Fibroblast of skin of scalp (primary cell): ENCODE data around the gene EML6.

Source experiments
- DNase-seq: peaks from one replicate; pipeline ENCODE4 v3.0.0-alpha.2; 2013

The EML6 gene

DNA sequence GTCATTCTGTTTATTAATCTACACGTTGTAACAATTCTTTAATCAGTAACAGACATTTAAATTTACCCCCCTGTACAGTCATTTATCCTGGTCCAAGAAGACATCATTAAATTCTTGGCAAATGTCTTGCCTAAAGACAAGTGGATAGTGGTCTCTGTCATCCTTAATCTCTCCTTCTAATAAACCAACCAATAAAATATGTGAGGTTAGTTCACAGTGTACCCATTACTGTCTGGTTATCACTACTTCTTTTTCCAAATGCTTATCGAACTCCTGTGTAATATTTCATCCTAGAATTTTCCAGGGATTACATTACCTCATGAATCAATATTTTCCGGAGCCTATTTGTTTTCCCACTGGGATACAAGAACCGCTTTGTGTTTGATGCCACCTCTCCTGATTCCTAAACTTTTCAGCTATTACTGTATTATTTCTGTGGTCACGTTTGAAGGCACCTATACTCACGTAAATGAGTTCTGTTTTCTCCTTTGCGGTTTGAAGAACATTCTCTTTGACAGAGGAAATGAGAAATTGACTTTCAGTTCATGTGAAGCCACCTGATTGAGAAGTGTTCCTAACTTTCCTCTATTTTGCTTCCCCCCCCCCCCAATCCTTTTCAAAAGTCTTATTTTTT, 195.3 kb downstream of the EML6 start:
- DNase-seq: no peak

- DNase-seq: no peak
Measured at GRCh38 chr2:54920660-54921059, 197.2 kb downstream of the EML6 start.

DNA sequence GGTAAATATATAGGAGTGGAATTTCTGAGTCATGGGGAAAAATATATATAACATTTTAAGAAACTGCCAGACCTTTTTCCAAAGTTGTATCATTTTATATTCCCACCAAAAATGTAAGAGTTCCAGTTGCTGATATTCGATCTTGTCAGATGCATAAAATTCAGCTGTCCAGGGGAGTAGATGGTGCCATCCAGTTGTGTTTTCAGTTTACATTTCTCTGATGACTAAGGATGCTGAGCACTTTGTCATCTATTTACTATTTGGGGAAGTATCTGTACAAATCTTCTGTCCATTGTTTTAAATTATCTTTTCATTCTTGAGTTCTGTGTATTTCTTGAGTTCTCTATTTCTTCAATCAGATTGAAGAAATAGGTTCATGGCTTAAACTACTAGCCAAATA, 200.7 kb downstream of the EML6 start:
- no peak for DNase-seq

GRCh38 chr2:54925022-54925421, 201.6 kb downstream of the EML6 start:
- DNase-seq: no peak

DNA sequence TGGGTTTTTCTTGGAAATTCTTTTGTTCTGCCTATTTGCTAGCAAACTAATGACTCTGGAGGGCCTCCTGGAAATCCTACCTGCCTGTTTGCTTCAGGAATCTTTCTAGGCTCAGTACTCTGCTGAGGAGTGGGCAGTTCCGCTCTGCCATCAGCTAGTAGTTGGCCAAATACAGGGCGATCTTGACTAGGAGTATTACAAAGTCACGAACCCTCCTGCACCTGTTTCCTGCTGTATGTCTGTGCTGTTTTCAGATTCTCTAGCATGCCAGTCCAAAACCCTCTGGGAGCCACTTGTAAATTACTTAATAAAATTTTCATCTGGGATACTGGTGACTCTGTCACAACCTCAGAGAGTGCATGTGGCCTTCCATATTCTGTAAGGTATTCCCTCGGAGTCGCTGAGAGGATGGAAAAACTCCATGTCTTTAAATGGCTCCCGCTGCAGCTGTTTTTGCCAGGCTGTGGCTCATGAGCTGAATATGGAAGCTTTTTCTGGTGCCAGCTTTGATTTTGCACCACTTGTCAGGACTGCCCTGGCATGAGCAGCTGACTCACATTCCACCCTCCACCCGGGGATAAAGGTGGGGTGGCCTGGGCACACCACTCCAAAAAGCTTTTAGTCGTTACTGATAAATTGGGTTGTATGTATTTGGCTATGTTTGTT, 203.8 kb downstream of the EML6 start:
- no peak for DNase-seq

GRCh38 chr2:54927751-54928615, 204.5 kb downstream of the EML6 start:
- DNase-seq: no peak

DNA sequence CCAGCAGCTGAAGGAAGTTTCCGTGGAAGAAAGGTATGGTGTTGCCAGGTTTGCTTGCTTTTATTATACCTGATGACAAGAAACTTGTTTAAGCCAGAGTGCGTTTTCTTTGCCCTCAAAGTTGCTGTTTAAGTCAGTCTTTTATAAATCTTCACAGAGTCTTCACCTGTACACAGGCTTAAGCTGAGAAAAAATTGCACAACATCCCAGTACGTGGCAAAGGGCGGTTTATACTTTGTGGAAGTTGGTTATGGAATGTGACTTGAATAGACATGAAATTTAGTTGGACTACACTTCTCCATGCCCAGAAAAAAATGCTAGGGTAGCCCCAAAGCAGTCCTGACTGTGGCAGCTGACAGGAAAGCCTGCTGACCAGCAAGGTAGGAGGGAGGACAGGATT, 205.3 kb downstream of the EML6 start:
- DNase-seq: no peak

DNA sequence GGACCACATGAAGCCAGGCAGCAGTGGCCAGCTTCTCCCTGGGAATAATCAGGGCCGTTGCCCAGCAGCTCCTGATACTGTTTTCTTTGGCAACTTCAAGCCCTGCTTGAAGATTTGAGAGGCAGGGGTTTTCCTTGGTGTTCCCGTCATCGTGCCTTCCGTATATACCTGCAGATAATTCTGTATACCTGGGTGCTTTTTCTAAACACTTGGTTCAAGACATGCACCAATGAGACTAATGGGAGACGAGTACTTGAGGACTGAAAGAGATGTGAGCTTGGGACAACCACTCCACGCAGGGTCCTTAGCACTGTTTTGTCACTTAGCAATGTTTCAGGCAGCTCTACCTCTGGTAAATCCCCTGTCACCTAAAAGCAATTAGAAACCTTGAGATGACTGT, 208.0 kb downstream of the EML6 start:
- no peak for DNase-seq

- DNase-seq: no peak
Measured at GRCh38 chr2:54935389-54935788, 211.9 kb downstream of the EML6 start.

DNA sequence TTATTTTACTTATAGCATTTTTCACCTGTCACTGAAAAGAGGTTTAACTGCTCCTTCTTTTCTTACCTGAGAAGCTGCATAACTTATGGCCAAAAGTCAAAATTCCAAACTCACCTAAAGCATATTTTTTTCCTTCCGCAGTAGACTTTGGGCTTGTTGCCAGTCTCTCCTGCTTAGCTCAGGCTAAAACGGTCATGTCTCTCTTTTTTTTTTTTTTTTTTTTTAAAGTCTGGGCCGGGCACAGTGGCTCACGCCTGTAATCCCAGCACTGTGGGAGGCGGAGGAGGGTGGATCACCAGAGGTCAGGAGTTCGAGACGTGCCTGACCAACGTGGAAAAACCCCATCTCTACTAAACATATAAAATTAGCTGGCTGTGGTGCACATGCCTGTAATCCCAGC, 213.3 kb downstream of the EML6 start:
- no peak for DNase-seq

- DNase-seq: no peak
Measured at GRCh38 chr2:54939446-54940118, 216.1 kb downstream of the EML6 start.

GRCh38 chr2:54940723-54941122, 217.3 kb downstream of the EML6 start:
- no peak for DNase-seq

DNA sequence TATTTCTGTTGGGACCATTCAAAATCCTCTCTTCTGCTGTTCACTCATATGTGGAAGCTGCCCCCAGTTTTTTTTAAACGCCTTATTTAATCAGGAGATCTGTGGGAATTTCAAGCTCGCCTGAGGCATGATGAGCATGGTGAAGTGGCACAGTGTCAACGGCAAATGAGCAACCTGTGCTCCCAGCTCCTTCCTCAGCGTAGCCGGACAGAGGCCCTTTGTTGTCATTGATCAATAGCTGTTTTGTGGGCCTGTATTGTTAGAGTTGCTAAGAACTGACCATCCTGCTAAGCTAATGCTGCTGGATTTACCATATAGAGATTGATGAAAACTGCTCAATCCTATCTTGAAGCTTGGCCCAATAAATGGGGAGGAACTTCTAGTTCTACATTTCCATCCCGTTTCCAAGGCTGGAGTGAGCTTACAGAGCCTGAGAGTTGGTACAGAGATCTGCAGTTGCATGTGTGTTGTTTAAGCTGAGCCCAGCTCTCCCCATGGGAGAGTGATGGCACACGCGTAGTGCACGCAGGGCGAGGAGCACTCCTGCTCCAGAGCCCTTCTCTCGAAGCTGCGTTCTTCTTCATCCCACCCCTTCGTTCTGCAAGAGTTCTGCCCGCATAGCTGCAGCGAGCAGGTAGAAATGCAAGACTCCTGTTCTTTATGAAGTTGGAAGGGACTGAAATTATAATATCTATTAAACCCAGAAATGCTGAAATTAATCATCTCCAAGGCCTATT, 218.0 kb downstream of the EML6 start:
- DNase-seq: no peak

GRCh38 chr2:54942373-54942772, 218.9 kb downstream of the EML6 start:
- no peak for DNase-seq

DNA sequence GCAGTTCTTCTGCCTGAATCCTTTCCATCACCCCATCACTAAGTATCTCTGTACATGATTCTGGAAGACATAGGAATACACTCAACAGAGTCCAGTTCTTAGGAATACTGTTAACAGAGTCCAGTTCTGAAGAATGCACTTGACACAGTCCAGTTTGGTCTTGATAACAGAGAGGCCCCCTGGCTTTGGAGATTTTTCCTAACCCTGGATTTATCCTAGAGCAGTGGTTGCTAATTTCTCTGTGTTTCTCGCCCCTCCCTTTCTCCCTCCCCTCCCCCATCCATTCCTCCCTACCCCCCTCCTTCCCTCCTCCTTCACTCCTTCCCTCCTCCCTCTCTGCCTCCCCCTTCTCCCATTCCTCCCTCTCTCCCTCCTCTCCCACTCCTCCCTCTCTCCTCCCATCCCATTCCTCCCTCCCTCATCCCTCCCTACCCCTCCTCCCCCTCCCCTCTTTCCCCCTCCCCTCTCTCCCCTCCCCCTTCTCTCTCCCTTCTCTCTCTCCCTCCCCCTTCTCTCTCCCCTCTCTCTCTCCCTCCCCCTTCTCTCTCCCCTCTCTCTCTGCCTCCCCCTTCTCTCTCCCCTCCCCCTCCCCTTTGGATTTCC, 221.4 kb downstream of the EML6 start:
- DNase-seq: no peak

- DNase-seq: peak; percentile 52
Measured at GRCh38 chr2:54945391-54946219, 222.1 kb downstream of the EML6 start.

- DNase-seq: no peak
Measured at GRCh38 chr2:54946220-54946805, 222.9 kb downstream of the EML6 start.

DNA sequence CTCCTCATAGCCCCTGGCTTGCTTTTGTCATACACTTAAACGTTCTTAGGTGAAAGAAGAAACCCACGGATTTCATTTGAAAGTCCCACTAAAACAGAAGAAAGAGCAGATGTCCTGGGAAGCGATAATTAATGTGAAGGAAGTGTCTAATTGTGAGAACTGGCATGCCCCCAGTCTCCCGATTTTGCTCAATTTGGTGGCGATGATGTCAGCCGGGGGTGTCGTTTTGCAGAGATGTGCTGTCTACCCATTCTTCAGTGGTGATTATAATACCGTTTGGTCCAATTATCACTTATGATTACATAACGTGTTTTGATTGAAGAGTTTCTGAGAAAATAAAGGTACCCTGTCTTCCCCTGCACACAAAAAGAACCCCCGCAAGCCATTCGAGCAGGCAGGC, 223.7 kb downstream of the EML6 start:
- no peak for DNase-seq

- no peak for DNase-seq
Measured at GRCh38 chr2:54947646-54948045, 224.2 kb downstream of the EML6 start.

GRCh38 chr2:54948120-54948519, 224.7 kb downstream of the EML6 start:
- DNase-seq: no peak

DNA sequence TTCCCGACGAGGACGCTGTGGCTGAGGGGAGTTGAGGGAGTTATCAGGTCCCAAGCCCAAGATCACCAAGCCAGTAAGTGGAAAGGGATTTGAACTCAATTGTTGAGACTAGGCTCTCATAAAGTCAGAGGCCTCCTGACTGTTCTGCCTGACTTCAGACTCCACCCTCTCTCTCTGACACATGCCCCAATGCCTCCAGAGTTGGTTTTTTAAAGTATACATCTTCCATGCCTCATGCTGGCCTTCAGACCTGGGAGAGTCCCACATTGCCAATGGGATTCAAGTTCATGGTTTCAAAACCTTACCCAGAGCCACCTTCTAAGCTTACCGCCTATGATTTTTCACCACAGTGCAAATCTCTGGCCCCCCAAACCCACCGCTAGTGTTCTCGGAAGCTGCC, 226.0 kb downstream of the EML6 start:
- no peak for DNase-seq
